Lung (tissue), 12 donors: ENCODE results near the gene ENTPD2. TPM values are rescaled to one million over a fixed set of nuclear protein-coding genes. Genes with fewer than 3 reads are reported as not detected.

Experiments
- ATAC-seq: fragments of 200-7000 bp; cut with Tn5 transposase; one replicate; pipeline ENCODE4 v1.9.1; 2020; ENCODE audit warnings: moderate number of reproducible peaks; ENCODE audit not compliant: insufficient read depth, low FRiP score
- DNase-seq, 3 donors: peaks; one replicate each; pipeline ENCODE4 v3.0.0-alpha.2; 2013 to 2017
- H3K27ac ChIP-seq, 2 donors: one replicate each; pipeline ENCODE4 v1.5.1; 2013; ENCODE audit warnings: mild to moderate bottlenecking in 2 of 2, moderate library complexity in 2 of 2, control low read depth in 1 of 2, inconsistent platforms in 1 of 2, low read depth in 1 of 2, low read length in 1 of 2
- H3K27me3 ChIP-seq, 3 donors: one replicate each; pipeline ENCODE4 v1.5.1; 2013; ENCODE audit warnings: low read length in 2 of 3; ENCODE audit not compliant: control insufficient read depth in 3 of 3, insufficient read depth in 3 of 3
- H3K36me3 ChIP-seq, 4 donors: one replicate each; pipeline ENCODE4 v1.5.1; 2013; ENCODE audit warnings: low read length in 4 of 4, mild to moderate bottlenecking in 1 of 4, moderate library complexity in 1 of 4; ENCODE audit not compliant: control insufficient read depth in 4 of 4, insufficient read depth in 4 of 4
- H3K4me1 ChIP-seq, 5 donors: one replicate each; pipeline ENCODE4 v1.5.1; 2013; ENCODE audit warnings: low read length in 5 of 5, mild to moderate bottlenecking in 2 of 5, moderate library complexity in 1 of 5; ENCODE audit not compliant: control insufficient read depth in 5 of 5, insufficient read depth in 5 of 5
- H3K4me3 ChIP-seq: one replicate; pipeline ENCODE4 v1.5.1; 2013; ENCODE audit warnings: mild to moderate bottlenecking, control low read depth, moderate library complexity
- H3K9ac ChIP-seq, 2 donors: one replicate each; pipeline ENCODE4 v1.5.1; 2013; ENCODE audit warnings: low read length in 2 of 2, control low read depth in 1 of 2; ENCODE audit not compliant: insufficient read depth in 1 of 2
- H3K9me3 ChIP-seq, 4 donors: one replicate each; pipeline ENCODE4 v1.5.1; 2013; ENCODE audit warnings: low read length in 3 of 4, mild to moderate bottlenecking in 1 of 4, moderate library complexity in 1 of 4; ENCODE audit not compliant: control insufficient read depth in 4 of 4, insufficient read depth in 3 of 4
- CTCF ChIP-seq: IDR thresholded peaks from 2 replicates; pipeline ENCODE4 v1.5.1; 2012; ENCODE audit warnings: mild to moderate bottlenecking; ENCODE audit errors: control extremely low read depth, extremely low read depth
- WGBS, 2 donors: extraction: QIAGEN DNeasy Blood & Tissue Kit; methylation state at CpG; one replicate each; pipeline ENCODE4 v1.1.7; 2013; 5-methylcytosine and 5-hydroxymethylcytosine counted together
- polyA plus RNA-seq, 2 donors: library from polyadenylated mRNA; stranded (reverse); fragments of 200-250 nt; gene quantifications; one replicate each; pipeline ENCODE4 v1.2.1, GENCODE V29; 2013
- total RNA-seq, 2 donors: library from RNA; depleted of rRNA in 1 of 2; stranded (reverse); fragments of >200 nt in 1 of 2; gene quantifications; one replicate each; pipeline ENCODE4 v1.2.1, GENCODE V29; 2014 to 2021
- donor health status: control.
- donor health status: control.
- donor health status: Bipolar disorder and iron deficiency.
- donor health status: healthy.
- donor health status: DM: yes; HTN: yes; CAD: no.

ENTPD2 gene
- total and polyA plus RNA-seq, 4 donors = 0.39 to 3.2 (median 1.2) TPM

GRCh38 chr9:137037035-137037434 lies 16.8 kb downstream of the ENTPD2 start:
- peaks cover 0 to 15% (median 0%) of the 10 kb centered on the region in 4 donors for H3K36me3 ChIP-seq
- no peak for TF ChIP-seq CTCF
- H3K4me3 ChIP-seq = no peak overlapping the region
- no peaks in the 10 kb centered on the region for H3K27me3 ChIP-seq
- peaks cover 0 to 8% (median 0%) of the 10 kb centered on the region in 5 donors for H3K4me1 ChIP-seq
- ATAC-seq = no peak
- 76 to 86% methylated on average over 13 of the region's 13 CpGs for WGBS, 2 donors
- no peaks in the 10 kb centered on the region for H3K9me3 ChIP-seq
- no peak for DNase-seq
- no peak overlapping the region for H3K27ac ChIP-seq
- H3K9ac ChIP-seq = no peak overlapping the region

- Histone ChIP-seq H3K9ac (no peak overlapping the region), H3K27me3 (no peaks in the 10 kb centered on the region), H3K4me1 (peaks cover 0 to 8% (median 0%) of the 10 kb centered on the region in 5 donors), H3K27ac (no peak overlapping the region), H3K36me3 (peaks cover 0 to 15% (median 0%) of the 10 kb centered on the region in 4 donors), H3K9me3 (no peaks in the 10 kb centered on the region), H3K4me3 (no peak overlapping the region)
- TF ChIP-seq CTCF = no peak
- DNase-seq = no peak
- WGBS, 2 donors = 80 to 84% methylated on average over 8 of the region's 8 CpGs
- ATAC-seq = no peak
Measured at GRCh38 chr9:137035937-137036336, 17.9 kb downstream of the ENTPD2 start.

- DNase-seq (no peak), ATAC-seq (no peak)
- Histone ChIP-seq H3K27me3 (no peaks in the 10 kb centered on the region), H3K9me3 (no peaks in the 10 kb centered on the region), H3K9ac (no peak overlapping the region), H3K4me1 (peaks cover 0 to 7% (median 0%) of the 10 kb centered on the region in 5 donors), H3K36me3 (peaks cover 0 to 15% (median 0%) of the 10 kb centered on the region in 4 donors), H3K4me3 (no peak overlapping the region), H3K27ac (no peak overlapping the region)
- 30 to 36% methylated on average over 9 of the region's 9 CpGs for WGBS, 2 donors
- TF ChIP-seq CTCF = no peak
Measured at GRCh38 chr9:137035507-137035834, 18.4 kb downstream of the ENTPD2 start.
